Central memory CD8-positive, alpha-beta T cell (primary cell): ENCODE data around the gene ITPR2.
"Not testable (repeated sequence)": the region's sequence is repeated elsewhere in the genome, so short reads cannot be mapped to it uniquely, and the experiment has no call there.

ENCODE experiments used
- ATAC-seq: fragments of 150-1000 bp; cut with Tn5 transposase; replicated peaks from 2 replicates; pipeline ENCODE4 v1.10.0; 2022; ENCODE audit warnings: mild to moderate bottlenecking, moderate FRiP score, moderate number of reproducible peaks; ENCODE audit not compliant: poor library complexity, severe bottlenecking; ENCODE audit errors: extremely low read depth
- DNase-seq, 2 donors: peaks; one replicate each; pipeline ENCODE4 v3.0.0; 2021; ENCODE audit warnings: low spot score in 2 of 2
- H3K27ac Mint-ChIP-seq: one replicate; pipeline ENCODE4 v1.8.0; 2022; ENCODE audit warnings: low read depth, mild to moderate bottlenecking, moderate library complexity, mixed read lengths
- H3K27me3 Mint-ChIP-seq: one replicate; pipeline ENCODE4 v1.8.0; 2022; ENCODE audit warnings: mixed read lengths
- H3K36me3 Mint-ChIP-seq: one replicate; pipeline ENCODE4 v1.8.0; 2022; ENCODE audit warnings: mild to moderate bottlenecking, moderate library complexity, mixed read lengths; ENCODE audit not compliant: insufficient read depth
- H3K4me1 Mint-ChIP-seq: one replicate; pipeline ENCODE4 v1.8.0; 2022; ENCODE audit warnings: mixed read lengths
- H3K4me3 Mint-ChIP-seq: one replicate; pipeline ENCODE4 v1.8.0; 2022; ENCODE audit warnings: mild to moderate bottlenecking, moderate library complexity, mixed read lengths
- H3K9me3 Mint-ChIP-seq: one replicate; pipeline ENCODE4 v1.8.0; 2022; ENCODE audit warnings: mixed read lengths

Gene ITPR2

DNA sequence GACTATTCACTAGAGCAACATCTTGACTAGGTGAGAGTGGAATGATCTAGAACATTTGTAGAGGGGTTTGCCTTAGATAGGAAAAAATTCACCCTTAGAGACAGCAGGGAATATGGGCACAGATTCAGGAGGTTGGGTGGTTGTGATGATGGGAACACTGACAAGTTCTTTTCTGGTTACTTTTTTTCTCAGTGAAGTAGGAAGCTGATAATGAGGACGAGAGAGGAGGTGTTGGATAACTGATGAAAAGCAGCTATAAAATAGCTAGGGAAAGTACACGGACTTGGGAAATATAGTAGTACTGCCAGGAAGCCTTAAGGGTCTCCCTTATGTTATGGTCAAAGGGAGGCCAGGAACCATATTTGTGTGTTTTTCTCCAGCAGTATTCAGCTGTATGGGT, 387.1 kb downstream of the ITPR2 start:
- no peaks in the 10 kb centered on the region for H3K9me3 Mint-ChIP-seq
- H3K27ac Mint-ChIP-seq = no peak overlapping the region
- DNase-seq (no peak), ATAC-seq (no peak)
- no peak overlapping the region for H3K4me3 Mint-ChIP-seq
- H3K36me3 Mint-ChIP-seq = peaks cover 8% of the 10 kb centered on the region
- no peaks in the 10 kb centered on the region for H3K27me3 Mint-ChIP-seq
- H3K4me1 Mint-ChIP-seq = no peaks in the 10 kb centered on the region

DNA sequence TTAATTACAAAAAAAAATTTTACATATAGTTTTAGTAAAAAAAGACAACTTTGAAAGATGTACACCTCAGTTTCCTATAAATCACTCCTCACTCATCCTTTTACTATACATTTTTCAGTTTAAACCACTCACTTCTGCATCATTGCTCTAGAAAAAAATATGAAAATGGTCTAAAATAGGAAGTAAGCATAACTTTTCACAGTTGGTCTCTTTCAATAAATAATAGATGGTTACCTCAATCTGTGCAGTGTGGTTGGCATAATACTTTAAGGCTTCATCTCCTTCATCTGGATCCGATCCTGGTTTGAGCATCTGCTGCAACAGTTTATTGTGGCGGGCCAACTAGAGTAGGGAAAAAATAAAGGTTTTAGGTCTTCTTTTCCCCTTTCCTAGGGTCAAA, 389.7 kb downstream of the ITPR2 start:
- Mint-ChIP-seq H3K4me3 (no peak overlapping the region), H3K4me1 (no peaks in the 10 kb centered on the region), H3K36me3 (peaks cover 8% of the 10 kb centered on the region), H3K27ac (no peak overlapping the region), H3K27me3 (no peaks in the 10 kb centered on the region), H3K9me3 (no peaks in the 10 kb centered on the region)
- ATAC-seq = no peak
- DNase-seq = no peak

DNA sequence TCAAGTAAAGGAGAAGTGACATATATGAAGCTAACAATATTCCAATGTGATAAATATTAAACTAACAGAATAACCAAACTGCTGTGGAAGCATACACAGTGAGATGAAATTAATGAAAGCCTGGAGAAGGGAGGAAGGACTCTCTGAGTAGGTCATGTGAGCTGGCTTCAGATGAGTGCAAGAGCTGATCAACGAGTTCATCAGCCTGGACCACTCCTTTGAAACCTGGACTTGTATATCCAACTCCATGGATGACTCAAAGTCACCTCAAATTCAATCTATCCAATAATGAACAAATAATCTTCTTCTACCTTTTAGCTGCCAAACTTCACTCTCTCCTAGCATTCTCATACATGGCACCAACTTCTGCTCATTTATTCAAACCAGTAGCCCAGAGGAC, 391.6 kb downstream of the ITPR2 start:
- DNase-seq = no peak
- H3K27ac Mint-ChIP-seq = no peak overlapping the region
- ATAC-seq = no peak
- H3K9me3 Mint-ChIP-seq = no peaks in the 10 kb centered on the region
- H3K27me3 Mint-ChIP-seq = no peaks in the 10 kb centered on the region
- peaks cover 8% of the 10 kb centered on the region for H3K36me3 Mint-ChIP-seq
- no peak overlapping the region for H3K4me3 Mint-ChIP-seq
- H3K4me1 Mint-ChIP-seq = no peaks in the 10 kb centered on the region

DNA sequence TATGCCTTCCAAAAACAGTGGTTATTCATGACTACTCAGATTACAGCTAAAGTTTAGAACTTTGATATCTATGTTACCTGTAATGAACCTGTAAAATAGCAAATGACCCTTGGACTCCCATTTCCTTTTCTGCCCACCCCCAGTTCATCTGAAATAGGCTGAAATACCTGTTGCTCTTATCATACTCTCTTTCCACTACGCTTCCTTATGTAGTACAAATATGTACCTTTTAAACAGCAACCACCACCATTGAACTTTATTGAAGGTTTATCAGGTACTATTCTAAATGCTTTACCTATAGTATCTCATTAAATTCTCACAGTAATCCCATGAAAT, 398.0 kb downstream of the ITPR2 start:
- Mint-ChIP-seq H3K4me3 (no peak overlapping the region), H3K9me3 (no peaks in the 10 kb centered on the region), H3K27me3 (no peaks in the 10 kb centered on the region), H3K27ac (no peak overlapping the region), H3K36me3 (peaks cover 3% of the 10 kb centered on the region), H3K4me1 (no peaks in the 10 kb centered on the region)
- DNase-seq (no peak), ATAC-seq (no peak)

DNA sequence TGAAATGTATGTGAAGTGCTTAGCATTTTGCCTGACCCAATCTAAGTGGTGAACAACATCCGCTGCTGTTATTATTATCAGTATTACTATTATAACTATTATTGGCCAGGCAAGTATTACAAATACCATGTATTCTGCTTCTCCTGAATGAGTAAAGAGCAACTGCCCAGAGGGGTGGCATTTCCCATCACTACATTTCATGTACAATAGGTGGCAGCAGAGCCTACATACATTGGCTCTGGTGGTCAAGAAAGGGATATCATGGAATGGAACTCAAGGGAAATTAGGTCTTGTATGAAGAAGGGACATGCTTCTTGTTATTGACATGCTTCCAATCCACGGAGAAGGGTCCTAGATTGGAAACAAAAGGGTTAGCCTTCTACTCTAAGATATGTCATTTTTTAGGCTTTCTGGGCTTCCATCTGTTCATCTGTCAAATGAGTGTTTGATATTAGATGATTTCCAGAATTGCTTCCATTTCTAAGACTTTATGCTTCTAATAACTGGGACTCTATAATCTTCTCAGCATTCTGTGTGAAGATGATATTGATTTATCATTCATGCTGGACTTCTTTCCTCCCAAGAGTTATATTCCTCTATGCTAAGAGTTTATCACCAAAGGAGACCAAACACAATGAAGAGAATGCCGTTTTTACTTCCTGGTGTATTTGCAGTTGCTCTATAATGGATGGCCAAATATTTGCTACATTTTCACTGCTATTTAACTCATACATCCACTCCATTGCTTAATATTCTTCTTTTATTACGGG, 398.5 kb downstream of the ITPR2 start:
- H3K27ac Mint-ChIP-seq = no peak overlapping the region
- H3K9me3 Mint-ChIP-seq = no peaks in the 10 kb centered on the region
- no peak for ATAC-seq
- H3K4me3 Mint-ChIP-seq = no peak overlapping the region
- H3K4me1 Mint-ChIP-seq = no peaks in the 10 kb centered on the region
- H3K36me3 Mint-ChIP-seq = peaks cover 3% of the 10 kb centered on the region
- H3K27me3 Mint-ChIP-seq = no peaks in the 10 kb centered on the region
- no peak for DNase-seq

DNA sequence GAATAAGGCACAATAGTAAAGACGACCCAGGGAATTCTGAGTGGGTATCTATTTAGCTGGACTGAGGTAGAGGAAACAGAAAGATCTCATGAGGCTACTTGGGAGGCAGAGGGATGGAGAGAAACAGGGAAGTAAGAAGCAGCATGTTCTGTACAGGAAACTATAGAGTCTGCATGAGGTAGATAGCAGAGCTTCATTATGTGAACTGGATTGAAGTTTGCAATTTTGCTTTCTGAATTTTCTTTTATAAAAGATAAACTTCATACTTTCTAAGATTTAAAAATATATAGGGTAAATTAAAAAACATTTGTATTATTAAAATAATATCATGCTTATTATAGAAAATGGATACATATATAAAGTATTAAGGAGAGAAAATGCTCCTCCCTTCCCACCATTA, 399.3 kb downstream of the ITPR2 start:
- not testable (repeated sequence) for H3K4me3 Mint-ChIP-seq, H3K27me3 Mint-ChIP-seq, H3K9me3 Mint-ChIP-seq, DNase-seq, H3K4me1 Mint-ChIP-seq, H3K27ac Mint-ChIP-seq, ATAC-seq, H3K36me3 Mint-ChIP-seq

DNA sequence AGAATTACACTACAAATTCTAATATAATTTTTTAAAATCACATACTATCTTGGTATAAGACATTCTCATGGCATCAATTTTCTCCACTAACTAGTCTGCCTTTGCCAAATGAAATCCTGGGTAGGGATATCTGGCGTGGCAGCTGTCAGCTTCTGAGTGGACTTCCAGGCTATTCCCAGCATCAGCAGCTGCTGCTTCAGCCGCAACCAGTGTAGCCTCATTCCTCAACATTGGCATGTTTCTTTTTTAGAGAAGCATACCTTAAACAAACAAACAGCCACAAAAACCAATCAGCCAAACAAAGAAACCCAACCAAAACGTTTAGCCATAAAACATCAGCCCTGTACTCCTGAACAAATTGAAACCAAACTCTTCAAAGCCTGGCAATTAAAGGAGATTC, 401.8 kb downstream of the ITPR2 start:
- no peak overlapping the region for H3K4me3 Mint-ChIP-seq
- peaks cover 3% of the 10 kb centered on the region for H3K36me3 Mint-ChIP-seq
- H3K27ac Mint-ChIP-seq = no peak overlapping the region
- H3K4me1 Mint-ChIP-seq = no peaks in the 10 kb centered on the region
- no peaks in the 10 kb centered on the region for H3K27me3 Mint-ChIP-seq
- DNase-seq = no peak
- no peak for ATAC-seq
- no peaks in the 10 kb centered on the region for H3K9me3 Mint-ChIP-seq

DNA sequence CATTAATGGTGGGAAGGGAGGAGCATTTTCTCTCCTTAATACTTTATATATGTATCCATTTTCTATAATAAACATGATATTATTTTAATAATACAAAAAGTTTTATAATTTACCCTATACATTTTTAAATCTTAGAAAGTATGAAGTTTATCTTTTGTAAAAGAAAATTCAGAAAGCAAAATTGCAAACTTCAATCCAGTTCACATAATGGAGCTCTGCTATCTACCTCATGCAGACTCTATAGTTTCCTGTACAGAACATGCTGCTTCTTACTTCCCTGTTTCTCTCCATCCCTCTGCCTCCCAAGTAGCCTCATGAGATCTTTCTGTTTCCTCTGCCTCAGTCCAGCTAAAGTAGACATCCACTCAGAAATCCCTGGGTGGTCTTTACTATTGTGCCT, 402.4 kb downstream of the ITPR2 start:
- not testable (repeated sequence) for H3K4me1 Mint-ChIP-seq, H3K9me3 Mint-ChIP-seq, H3K4me3 Mint-ChIP-seq, ATAC-seq, DNase-seq, H3K36me3 Mint-ChIP-seq, H3K27me3 Mint-ChIP-seq, H3K27ac Mint-ChIP-seq

DNA sequence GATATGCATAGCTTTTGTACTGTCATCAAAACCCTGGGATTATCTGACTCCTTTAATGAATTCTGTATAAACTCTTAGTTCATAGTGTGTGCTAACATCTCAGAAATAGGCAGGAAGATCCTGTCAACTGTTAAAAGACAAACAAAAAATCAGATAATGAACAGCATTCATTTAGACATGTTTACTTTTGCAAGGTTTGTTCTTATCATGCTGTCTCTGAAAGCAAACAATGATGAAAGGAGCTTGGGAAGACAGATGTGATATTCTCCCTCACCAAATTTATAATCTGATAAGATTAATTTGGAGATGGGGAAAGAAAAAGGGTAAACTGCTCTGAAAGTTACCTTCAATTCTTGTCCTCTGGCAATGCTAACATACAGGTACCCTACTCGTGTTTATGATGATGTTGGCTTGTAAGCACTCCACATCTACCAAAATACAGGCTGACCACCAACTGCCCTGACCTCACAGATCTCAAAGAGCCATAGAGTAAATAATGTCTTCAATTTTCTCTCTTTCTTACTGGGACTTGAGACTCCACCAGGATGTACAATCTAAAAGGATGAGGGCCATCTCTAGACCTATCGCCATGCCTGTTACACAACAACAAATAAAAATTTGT, 403.8 kb downstream of the ITPR2 start:
- no peaks in the 10 kb centered on the region for H3K9me3 Mint-ChIP-seq
- no peaks in the 10 kb centered on the region for H3K27me3 Mint-ChIP-seq
- no peak overlapping the region for H3K27ac Mint-ChIP-seq
- H3K4me1 Mint-ChIP-seq = no peaks in the 10 kb centered on the region
- peaks cover 3% of the 10 kb centered on the region for H3K36me3 Mint-ChIP-seq
- H3K4me3 Mint-ChIP-seq = no peak overlapping the region
- ATAC-seq (no peak), DNase-seq (no peak)

DNA sequence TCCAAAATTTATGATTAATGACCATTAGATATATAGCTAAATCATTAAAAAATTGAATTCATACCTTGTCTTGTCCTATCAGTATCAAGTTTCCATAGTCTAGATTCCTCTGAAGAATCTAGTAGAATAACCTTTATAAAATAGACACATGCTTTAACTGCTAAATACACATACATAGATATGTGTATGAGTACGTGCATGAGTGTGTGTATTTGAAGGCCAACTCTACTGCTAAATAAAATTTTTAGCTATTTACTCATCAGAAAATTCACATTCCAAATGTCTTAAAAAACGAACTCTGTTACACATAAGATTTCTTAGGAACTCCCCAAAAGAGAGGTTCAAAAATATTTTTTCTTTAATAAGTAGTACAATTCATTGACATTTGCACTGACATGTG, 404.6 kb downstream of the ITPR2 start:
- H3K4me1 Mint-ChIP-seq = no peaks in the 10 kb centered on the region
- H3K27me3 Mint-ChIP-seq = no peaks in the 10 kb centered on the region
- H3K9me3 Mint-ChIP-seq = no peaks in the 10 kb centered on the region
- ATAC-seq = no peak
- H3K4me3 Mint-ChIP-seq = no peak overlapping the region
- no peak overlapping the region for H3K27ac Mint-ChIP-seq
- no peak for DNase-seq
- peaks cover 3% of the 10 kb centered on the region for H3K36me3 Mint-ChIP-seq

DNA sequence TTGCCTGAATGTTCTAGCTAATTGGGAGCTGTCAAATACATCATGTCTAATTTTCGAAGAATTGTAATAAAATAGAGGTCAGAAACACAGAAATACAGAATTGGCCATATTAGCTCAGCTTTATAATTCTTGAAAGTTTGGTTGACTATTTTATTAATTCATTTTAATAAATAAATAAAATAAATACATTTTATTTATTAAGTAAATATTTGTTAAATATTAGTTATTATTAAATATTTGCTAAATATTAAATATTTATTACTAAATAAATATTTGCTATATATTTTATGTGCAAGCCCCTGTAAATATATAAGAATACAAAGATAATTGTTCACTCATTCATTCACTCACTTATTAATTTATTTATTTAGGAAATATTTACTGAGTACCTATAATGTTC, 406.3 kb downstream of the ITPR2 start:
- no peaks in the 10 kb centered on the region for H3K9me3 Mint-ChIP-seq
- no peak overlapping the region for H3K27ac Mint-ChIP-seq
- DNase-seq = no peak
- ATAC-seq = no peak
- H3K36me3 Mint-ChIP-seq = peaks cover 6% of the 10 kb centered on the region
- H3K4me1 Mint-ChIP-seq = no peaks in the 10 kb centered on the region
- H3K4me3 Mint-ChIP-seq = no peak overlapping the region
- no peaks in the 10 kb centered on the region for H3K27me3 Mint-ChIP-seq

DNA sequence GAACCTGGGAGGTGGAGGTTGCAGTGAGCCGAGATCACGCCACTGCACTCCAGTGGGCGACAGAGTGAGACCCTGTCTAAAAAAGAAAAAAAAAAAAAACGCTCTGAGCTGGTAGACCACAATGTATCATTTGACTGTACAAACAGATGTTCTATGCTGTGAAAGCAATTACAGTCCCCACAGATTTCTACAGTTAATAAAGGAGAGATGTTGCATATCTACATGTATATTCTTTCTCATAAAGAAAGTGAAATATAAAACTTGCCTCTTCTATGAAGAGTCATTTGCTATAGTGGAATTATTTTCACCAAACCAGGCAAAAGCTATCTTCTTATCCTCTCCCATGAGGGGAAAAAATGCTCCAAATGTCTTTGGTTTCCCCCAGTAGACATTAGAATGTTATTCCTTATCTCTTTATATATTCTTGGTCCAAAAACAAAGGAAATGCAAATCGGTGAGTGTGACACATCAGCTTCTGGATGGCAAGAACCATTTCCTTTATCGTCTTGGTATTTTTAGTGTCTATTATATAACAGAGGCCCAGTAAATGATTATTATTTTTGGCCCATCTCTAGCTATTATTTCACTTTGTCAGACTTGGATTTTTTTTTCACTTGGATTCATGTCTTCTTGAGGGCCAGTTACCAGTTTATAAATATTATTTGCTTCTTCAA, 407.3 kb downstream of the ITPR2 start:
- ATAC-seq (no peak), DNase-seq (no peak)
- no peaks in the 10 kb centered on the region for H3K9me3 Mint-ChIP-seq
- H3K4me3 Mint-ChIP-seq = no peak overlapping the region
- no peaks in the 10 kb centered on the region for H3K27me3 Mint-ChIP-seq
- peak overlapping the region; percentile 70 for H3K27ac Mint-ChIP-seq
- H3K4me1 Mint-ChIP-seq = no peaks in the 10 kb centered on the region
- peaks cover 6% of the 10 kb centered on the region for H3K36me3 Mint-ChIP-seq

DNA sequence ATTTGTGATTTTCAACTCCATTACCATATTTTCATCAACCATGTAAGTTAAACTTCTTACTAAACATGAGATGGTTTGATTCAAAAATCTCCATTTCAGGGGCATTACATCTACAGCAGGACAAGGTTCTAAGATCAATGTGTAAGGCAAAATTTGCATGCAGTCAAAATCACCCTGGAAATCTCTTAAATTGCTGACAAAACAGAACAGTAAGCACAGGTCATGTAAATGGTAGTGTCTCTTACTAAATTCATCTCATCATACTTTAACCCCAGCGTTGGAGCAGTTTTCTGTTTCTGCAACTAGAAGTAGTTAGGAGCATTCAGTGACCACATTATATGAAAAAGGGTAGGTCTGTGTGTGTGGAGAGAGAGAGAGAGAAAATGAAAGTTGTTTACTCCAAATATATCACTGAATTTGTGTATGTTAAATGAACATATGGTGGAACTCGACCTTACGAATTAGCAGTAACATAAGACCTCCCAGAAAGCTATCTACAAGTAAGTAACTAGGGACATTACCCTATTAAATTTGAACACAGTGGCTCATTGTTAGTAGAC, 410.1 kb downstream of the ITPR2 start:
- no peak for ATAC-seq
- no peaks in the 10 kb centered on the region for H3K27me3 Mint-ChIP-seq
- no peaks in the 10 kb centered on the region for H3K9me3 Mint-ChIP-seq
- DNase-seq = no peak
- no peaks in the 10 kb centered on the region for H3K4me1 Mint-ChIP-seq
- no peak overlapping the region for H3K27ac Mint-ChIP-seq
- no peak overlapping the region for H3K4me3 Mint-ChIP-seq
- H3K36me3 Mint-ChIP-seq = peaks cover 8% of the 10 kb centered on the region
